ENCODE results near the gene ROPN1.

Gene ROPN1

DNA sequence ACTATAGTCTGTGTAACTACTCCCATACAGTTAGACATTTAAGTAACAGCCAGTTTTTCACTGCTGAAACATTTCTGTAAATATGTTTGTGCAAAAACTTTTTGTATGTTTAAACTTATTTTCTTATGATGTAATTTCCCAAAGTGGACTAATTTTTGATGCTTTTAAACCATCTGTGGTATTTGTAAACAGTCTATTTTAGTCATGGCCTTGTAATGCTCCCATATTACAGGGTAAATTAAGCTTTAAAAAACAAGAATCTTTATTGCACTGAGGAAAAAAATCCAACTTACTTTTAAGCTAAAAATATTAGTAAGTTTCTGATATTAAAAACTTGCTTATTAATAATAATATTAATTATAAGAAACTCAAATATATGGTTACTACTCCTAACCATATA is 44.4 kb downstream of the ROPN1 start:
- DNase-seq, result no peak

DNA sequence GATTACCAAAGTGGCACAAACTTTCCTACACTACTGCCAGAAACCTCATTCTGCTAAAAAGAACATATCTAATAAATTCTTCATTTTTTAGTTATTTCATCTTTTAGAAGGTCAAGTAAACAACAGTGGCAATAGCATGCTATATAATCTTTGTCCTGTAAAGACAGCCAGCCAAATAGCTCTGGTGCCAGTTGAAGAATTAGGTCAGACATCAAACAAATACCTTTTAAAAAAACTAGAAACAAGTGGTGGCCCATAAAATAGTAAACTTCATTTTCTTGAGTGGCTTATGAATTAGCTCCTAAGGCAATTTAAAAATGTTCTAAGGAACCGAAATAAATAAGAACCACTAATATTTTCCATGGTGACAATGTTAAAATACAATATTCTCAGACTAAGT is 50.4 kb downstream of the ROPN1 start:
- no peak for DNase-seq

DNA sequence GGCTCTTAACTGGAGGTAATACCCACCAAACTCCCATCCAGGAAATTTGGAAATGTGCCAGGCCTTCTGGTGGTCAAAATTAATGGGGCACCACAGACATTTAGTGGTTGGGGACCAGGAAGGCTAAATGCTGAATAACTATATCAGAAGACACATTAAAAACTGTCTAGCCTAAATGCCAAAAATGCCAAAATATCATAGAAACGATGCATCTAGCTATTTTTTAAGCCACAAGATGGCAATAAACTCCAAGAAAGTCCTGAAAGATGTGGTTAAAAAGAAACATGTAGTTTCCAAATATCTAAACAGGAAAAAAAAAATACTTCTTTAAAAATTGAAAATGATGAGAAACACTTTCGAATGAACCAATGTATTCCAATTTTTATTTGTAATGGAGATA is 50.8 kb downstream of the ROPN1 start:
- DNase-seq, result no peak

DNA sequence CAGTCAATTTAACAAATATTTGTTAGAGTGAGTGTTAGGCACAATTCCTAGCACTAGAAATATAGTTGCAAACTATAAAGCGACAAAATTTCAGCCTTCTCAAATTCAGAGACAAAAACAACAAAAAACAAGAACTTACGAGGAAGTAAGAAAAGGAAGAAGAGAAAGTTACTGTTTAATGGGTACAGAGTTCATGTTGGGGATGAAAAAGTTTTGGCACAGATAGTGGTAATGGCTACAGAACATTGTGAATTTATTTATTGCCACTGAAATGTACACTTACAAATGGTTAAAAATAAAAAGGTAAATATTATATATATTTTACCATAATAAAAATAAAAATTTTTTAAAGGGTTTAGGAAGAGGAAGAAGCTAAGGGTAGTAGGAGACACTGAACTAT is 52.2 kb downstream of the ROPN1 start:
- no peak for DNase-seq

DNA sequence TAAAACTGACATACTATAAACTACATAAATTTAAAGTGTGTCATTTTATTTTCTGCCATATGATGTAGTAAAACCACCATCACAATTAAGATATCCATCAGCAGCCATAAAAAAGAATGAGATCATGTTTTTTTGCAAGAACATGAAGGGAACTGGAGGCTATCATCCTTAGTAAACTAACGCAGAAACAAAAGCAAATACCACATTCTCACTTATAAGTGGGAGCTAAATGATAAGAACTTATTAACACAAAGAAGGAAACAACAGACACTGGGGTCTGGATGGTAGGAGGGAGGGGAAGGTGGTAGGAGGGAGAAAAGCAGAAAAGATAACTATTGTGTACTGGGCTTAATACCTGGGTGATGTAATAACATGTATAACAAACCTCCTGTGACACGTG is 55.5 kb downstream of the ROPN1 start:
- no peak for DNase-seq

DNA sequence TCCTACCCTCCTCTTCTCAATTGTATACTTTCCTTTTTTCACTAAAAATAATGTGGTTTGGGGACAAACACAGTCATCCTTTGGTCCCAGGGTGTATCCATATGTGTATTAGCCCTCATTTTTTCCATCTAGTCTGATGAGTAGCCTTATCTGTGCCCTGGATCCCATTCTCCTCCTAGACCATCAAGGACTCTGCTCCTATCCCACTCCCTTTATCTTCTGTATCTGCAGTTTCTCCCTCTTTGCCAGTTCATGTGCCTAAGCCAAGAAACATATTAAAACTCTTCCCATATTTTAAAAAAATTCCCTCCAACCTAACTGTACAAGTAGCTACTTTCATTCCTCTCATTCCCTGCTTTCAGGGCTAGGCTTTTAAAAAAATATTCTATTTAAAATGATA is 56.1 kb downstream of the ROPN1 start:
- DNase-seq, result no peak

DNA sequence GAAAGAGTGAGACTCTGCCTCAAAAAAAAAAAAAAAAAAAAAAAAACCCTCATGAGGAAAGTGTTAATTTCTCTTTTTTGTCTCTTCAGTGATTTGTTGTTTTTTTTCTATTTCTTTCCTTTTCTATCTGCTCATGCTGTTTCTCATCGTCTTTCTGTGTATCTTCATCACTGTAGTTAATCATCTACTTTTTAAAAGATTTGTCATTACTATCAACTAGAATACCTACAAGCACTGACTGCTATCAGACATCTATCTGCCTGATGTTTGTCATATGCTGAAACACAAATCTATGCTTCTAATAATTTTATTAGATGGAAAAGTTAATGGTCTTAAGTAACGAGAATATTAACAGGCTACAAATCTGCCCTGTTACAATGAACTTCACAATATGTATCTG is 57.7 kb downstream of the ROPN1 start:
- no peak for DNase-seq

DNA sequence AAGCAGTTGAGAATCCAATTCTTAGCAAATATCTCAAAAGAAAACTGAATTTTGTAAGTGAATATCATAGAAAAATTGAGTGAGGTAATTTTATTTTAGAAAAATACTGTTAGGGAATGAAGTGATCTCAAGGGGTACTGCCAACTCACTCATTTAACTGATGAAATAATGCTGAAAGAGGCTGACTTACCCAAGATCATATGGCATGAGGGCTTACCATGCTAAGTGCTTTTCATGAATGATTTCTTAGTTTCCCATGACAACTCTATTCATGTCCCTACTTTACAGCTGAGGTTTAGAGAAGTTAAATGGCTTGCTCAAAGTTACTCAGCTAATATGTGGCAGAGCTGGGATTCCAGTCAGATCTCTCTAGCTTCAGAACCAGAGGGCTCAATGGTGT is 61.5 kb downstream of the ROPN1 start:
- no peak for DNase-seq

DNA sequence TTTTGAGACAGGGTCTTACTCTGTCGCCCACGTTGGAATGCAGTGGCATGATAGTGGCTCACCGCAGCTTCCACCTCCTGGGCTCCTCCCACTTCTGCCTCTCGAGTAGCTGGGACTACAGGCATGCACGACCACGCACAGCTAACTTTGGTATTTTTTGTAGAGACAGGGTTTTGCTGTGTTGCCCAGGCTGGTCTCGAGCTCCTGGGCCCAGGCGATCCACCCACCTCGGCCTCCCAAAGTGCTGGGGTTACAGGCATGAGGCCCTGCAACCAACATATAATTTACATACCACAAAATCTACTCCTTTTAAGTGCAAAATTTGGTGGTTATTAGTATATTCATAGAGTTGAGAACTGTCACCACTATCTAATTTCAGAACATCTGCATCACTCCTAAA is 62.6 kb downstream of the ROPN1 start:
- no peak for DNase-seq

DNA sequence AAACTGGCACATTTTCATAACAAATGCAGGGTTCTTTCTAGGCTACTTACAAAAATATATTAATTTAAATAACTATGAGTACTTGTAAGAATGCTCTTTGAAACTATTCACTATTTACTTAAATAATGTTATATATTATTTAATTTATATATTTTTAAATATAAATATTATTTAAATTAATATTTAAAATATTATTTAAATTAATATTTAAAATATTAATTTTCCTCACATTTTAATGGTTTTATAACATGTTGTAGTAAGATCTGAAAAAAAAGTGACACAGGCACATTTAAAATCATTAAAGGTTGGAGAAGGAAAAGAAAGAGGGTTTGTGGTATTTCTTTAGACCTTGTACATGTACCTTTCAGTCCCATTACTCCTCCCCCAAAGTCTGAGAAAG is 65.5 kb downstream of the ROPN1 start:
- DNase-seq, result no peak

DNA sequence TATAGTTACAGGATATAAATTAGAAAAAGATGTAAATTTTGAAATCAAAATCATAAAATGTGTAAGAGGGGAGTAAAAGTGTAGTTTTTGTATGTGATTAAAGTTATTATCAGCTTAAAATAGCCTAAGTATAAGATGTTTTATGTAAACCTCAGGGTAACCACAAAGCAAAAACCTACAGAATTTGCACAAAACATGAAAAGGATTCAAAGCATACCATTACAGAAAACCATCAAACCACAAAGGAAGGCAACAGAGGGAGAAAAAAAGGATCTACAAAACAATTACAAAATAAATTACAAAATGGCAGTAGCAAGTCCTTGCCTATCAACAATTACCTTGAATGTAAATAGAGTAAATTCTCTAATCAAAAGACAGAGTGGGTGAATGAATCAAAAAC is 71.1 kb downstream of the ROPN1 start:
- DNase-seq, result no peak

DNA sequence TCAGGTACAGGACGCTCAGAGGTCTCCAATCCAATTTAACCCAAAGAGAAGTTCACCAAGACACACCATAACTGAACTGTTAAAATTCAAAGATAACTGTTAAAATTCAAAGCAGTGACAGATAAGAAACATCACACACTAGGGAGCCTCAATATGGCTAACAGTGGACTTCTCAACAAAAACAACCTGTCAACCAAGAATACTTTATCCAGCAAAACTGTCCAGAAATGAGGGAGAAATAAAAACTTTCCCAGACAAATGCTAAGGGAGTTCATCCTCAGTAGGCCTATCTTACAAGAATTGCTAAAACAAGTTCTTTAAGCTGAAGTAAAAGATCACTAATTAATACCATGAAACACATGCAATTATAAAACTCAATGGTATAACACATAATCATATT is 71.5 kb downstream of the ROPN1 start:
- DNase-seq, result no peak

DNA sequence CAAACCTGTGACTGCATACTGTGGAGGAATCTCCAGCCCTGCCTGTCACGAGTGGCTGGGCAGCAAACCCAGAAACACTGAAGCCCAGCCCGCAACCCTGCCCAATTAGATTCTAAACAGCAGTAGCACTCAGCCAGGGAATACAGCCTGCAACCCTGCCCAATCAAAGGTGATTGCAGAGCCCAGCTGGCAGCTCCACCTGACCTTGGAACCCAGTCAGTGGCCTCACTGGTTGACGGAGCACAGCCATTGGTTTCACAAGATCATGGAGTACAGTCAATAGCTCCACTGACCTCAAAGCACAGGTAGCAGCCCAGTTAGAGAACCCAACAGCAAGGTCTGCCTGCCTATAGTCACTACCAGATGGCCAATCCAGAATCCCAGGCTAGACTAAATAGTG is 72.6 kb downstream of the ROPN1 start:
- no peak for DNase-seq
